ENCODE results near the gene FOXL1.

GRCh38 chr16:86604436-86605193, 26.3 kb downstream of the FOXL1 start:
- TF ChIP-seq ZNF585B (tag by site-specific recombination; IDR thresholded peaks at IDR 0.05): no peak
- no peak for TF ChIP-seq ZNF555 (tag by site-specific recombination; conservative IDR thresholded peaks at IDR 0.05)
- no peak for TF ChIP-seq ZNF169 (tag by site-specific recombination; IDR thresholded peaks at IDR 0.05)
- TF ChIP-seq ZFP41 (tag by site-specific recombination; IDR thresholded peaks at IDR 0.05; ENCODE audit: borderline replicate concordance): no peak
- TF ChIP-seq ZNF138 (tag by site-specific recombination; IDR thresholded peaks at IDR 0.05; ENCODE audit: borderline replicate concordance): no peak
- TF ChIP-seq KLF10 (tag by site-specific recombination; IDR thresholded peaks at IDR 0.05): no peak
- TF ChIP-seq ZNF174 (tag by site-specific recombination; IDR thresholded peaks at IDR 0.05): no peak
- TF ChIP-seq OSR2 (tag by site-specific recombination; IDR thresholded peaks at IDR 0.05): no peak
- no peak for TF ChIP-seq ZNF274 (IDR thresholded peaks at IDR 0.05; ENCODE audit: low read length)
- no peak for TF ChIP-seq ZNF274 (tag by site-specific recombination; IDR thresholded peaks at IDR 0.05; ENCODE audit: borderline replicate concordance)

Measured in HEK293 (cell line).